Colon (tissue), 2 donors: ENCODE measurements around the gene ARL5B.

ENCODE experiments used
- FAIRE-seq: peaks from 2 replicates; lab custom pipeline; 2012; peaks lifted over from hg19 to GRCh38; lab: Jason Lieb, UNC
- donor health status: control.
- donor health status: control.

Gene ARL5B

DNA sequence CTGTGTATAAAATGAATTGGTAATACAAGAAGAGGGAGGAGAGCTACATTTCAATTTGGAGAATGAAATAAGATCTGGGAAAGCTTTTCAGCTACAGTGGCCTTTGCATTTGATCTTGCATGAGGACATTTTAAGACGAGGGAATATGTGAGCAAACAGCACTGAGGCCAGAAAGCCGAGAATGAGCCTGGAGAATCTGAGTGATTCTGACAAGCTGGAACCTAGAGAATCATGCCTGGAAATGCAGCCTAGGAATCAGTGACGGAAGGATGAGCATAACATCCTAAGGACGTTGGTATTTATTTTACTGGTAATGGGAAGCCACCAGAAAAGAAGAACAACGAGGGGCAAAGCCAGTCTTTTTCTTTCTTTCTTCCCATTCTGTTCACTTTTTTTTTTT lies 44.3 kb downstream of the ARL5B start:
- no peak for FAIRE-seq

DNA sequence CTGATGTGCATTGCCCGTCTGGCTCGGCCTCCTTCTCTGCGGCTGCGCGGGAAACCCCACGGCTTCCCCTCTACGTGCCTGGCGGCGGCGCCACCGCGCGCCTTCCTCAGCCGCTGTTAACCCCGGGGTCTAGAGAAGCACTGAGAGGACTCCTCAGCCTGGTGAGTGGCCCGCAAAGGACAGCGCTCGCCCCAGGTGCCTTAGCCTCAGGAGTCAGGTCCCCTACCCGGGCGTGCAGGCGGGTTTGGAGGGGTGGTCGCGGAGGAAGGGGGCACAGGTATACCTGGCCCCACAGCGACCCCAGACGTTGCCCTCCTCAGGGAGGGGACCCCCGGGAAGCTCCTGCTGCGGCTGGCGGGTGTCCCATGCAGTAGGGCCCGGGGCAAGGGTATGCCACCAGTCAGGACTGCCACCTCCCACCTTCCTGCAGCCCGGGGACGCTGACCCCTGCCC lies 51.0 kb downstream of the ARL5B start:
- FAIRE-seq: no peak

DNA sequence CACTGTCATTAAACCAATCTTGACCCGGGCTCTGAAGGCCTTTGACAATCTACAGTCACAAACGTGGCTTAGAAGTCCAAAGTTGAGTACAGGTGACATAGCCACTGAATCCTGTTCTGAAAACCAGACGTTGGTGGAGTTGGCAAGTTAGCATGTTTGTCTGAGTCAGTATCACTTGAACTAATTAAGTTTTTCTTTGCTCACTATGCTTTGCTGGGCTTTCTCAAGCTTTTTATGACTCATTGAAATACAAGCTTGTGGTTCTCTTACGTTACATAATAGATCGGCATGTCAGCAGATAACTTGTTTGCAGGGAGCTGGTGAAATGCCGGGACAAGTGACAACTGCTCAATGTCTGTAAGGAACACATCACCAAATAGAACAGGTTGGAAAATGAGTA lies 53.8 kb downstream of the ARL5B start:
- FAIRE-seq: no peak

DNA sequence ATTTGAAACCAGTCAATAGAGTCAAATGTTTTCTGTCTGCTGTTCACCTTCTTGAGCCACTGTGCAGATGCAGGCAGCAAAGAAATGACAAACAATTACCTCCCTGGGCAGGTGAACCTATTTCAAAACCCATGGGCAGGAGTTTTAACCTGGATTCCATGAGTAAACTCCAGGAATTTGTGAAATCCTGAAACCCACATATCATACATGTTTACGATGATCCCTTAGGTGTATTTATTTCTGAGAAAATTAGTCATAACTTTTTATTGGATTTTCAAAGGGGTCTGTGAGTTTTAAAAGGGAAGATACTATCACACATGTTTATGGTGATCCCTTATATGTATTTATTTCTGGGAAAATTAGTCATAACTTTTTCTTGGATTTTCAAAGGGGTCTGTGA lies 59.8 kb downstream of the ARL5B start:
- FAIRE-seq: no peak

DNA sequence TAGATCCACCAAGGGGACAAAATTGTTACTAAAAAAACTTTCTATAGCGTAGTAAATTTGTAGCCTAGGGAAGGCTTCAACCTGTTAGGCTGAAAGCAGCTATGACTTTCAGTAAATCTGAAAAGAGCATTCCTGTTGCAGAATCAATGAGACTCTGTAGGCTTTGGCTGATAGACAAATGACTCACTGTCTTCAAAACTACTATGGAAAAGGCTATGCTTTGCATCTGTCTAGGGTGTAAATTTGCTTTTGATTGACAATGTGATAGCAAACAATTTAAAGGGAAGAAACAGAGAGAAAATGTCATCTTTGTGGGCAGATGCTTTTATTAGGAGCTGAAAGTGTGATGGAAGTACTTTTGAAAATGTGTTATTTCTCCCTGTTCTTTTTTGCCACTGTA lies 60.6 kb downstream of the ARL5B start:
- FAIRE-seq: no peak

DNA sequence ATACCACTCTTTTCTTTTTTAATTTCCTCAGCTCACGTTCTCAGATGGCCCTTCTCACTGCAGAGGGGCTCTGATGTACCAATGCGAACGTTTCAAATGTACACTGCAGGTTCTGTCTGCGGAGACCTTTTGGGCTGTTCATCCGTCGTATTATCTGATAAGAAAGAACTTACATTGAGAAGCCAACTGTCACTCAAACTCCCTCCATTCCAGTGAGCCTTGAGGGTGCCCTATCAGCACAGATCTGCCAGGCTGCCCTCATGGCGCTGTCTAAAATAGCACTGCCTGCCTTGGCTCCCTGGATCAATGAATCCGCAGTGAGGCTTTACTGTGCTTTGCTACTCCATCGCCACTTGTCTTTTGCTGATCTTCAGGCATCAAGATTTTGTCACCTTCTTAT lies 61.8 kb downstream of the ARL5B start:
- FAIRE-seq: no peak

DNA sequence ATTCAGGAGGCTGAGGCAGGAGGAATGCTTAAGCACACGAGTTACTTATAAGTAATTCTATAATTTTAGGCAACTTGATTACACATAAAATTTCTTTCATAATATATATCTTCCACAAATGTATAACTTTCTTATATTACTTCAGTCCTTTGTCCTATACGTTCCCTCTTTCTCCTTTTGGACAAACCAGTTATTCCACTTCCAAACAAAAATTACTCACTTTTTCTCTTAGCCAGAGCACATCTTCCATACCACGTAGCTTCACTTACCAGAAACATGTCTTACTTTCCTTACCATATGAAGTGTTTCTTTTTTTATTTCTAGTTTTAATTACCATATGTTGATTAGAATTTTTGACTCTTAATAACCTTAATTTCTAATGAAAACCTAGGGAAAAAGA lies 64.6 kb downstream of the ARL5B start:
- FAIRE-seq: no peak
